22Rv1 (cell line): ENCODE measurements around the gene SCD.

ENCODE experiments used
- H3K27ac ChIP-seq: fragments of 450-650 bp; 2 replicates; pipeline ENCODE4 v1.5.1; 2017
- ZFX ChIP-seq: fragments of 450-650 bp; IDR thresholded peaks from 2 replicates; pipeline ENCODE4 v1.6.1; 2017; ENCODE audit warnings: antibody characterized with exemption, borderline replicate concordance
- TF ChIP-seq, protein P1 (sequence below): fragments of 450-650 bp; IDR thresholded peaks from 2 replicates; pipeline ENCODE4 v1.5.1; 2017; ENCODE audit warnings: mild to moderate bottlenecking

The SCD gene

GRCh38 chr10:100311298-100311697 lies 35.7 kb upstream of the SCD start:
- no peak for TF ChIP-seq ZFX
- TF ChIP-seq, protein P1, sequence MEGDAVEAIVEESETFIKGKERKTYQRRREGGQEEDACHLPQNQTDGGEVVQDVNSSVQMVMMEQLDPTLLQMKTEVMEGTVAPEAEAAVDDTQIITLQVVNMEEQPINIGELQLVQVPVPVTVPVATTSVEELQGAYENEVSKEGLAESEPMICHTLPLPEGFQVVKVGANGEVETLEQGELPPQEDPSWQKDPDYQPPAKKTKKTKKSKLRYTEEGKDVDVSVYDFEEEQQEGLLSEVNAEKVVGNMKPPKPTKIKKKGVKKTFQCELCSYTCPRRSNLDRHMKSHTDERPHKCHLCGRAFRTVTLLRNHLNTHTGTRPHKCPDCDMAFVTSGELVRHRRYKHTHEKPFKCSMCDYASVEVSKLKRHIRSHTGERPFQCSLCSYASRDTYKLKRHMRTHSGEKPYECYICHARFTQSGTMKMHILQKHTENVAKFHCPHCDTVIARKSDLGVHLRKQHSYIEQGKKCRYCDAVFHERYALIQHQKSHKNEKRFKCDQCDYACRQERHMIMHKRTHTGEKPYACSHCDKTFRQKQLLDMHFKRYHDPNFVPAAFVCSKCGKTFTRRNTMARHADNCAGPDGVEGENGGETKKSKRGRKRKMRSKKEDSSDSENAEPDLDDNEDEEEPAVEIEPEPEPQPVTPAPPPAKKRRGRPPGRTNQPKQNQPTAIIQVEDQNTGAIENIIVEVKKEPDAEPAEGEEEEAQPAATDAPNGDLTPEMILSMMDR: no peak

DNA sequence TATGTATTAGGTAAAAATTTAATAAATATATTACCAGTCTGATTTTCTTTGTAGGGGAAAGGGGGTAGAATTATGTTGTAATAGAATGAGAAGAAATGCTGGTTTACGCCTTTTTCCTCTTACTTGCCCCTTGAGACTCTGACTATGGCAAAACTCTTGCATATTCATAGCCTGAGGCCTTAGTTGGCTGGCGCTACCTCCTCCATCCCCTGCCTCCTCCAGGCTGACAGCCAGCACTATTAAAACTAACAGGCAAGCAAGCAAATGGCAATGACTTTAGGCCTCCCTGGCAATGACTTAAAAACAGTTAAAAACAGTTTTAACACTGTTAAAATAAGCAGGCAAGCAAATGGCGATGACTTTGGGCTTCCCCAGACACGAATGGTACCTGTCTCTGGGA lies 31.4 kb upstream of the SCD start:
- TF ChIP-seq, protein P1: no peak
- no peak for TF ChIP-seq ZFX
- no peak overlapping the region for H3K27ac ChIP-seq

More at GRCh38 chr10:100311298-100311697, 35.7 kb upstream of the SCD start:
- no peak overlapping the region for H3K27ac ChIP-seq

DNA sequence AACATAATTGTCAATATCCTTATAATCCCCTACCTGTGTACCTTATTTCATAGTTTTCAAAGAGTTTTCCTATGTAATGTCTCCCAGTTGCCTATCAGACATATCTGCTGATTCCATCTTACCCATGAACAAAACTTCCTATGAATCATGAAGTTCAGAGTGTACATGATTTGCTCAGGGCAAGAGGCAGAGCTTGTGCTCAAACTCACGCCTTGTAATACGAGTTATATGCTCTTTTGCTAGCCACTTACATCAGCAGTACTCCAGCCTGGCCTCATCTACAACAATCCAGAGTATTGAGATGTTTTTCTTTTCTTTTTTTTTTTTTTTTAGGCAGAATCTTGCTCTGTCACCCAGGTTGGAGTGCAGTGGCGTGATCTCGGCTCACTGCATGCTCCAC lies 28.8 kb upstream of the SCD start:
- TF ChIP-seq, protein P1: no peak
- no peak for TF ChIP-seq ZFX
- H3K27ac ChIP-seq: no peak overlapping the region

DNA sequence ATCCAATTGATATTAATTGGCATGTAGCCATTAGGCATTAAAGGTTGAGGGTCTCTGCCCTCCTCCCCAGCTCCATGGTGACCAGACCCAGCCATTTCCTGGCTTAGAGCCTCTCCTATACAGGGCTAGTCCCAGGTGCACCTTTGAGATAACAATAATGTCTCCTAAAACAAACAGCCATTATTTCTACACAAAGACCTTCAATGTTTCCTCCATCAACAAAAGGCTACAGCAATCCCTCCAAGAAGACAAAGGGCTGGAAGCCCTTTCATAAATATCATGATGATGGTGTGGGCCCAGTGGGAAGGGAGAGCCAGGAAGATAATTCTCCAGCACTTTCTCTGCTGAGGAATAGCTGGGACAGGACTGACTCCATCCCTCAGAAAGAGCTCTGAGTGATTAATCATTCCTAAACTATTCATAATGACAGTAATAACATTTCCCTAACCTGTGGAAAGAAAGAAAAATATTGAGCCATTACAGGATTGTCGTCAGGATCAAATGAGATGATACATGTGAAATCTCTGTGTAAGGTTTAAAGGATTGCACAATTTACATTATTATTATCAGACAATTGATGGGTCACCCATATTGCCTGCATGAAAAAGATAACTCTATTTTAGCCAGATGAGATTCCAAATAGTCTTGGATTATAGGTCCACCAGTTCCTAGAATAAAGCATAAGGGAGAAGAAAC lies 27.2 kb upstream of the SCD start:
- no peak overlapping the region for H3K27ac ChIP-seq
- TF ChIP-seq, protein P1: no peak
- TF ChIP-seq ZFX: no peak

DNA sequence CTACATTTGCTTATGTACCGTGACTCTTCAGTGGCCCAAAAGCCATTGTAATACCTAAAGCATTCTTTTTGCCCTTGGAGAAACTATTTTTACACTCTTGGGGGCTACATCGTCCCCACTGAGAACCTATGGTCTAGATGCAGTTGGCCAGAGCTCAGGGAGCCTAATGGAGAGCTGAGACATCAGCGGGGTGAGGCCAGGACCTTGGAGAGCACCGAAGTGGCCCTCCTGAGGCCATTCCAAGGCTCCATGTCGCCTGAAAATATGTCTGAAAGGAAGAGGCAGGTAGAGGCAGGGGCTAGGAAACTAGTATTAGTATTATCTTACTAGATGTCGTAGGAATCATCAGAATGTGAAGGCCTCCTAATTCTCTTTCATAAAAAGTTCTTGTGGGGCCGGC lies 21.9 kb upstream of the SCD start:
- TF ChIP-seq, protein P1: no peak
- TF ChIP-seq ZFX: no peak
- H3K27ac ChIP-seq: no peak overlapping the region

DNA sequence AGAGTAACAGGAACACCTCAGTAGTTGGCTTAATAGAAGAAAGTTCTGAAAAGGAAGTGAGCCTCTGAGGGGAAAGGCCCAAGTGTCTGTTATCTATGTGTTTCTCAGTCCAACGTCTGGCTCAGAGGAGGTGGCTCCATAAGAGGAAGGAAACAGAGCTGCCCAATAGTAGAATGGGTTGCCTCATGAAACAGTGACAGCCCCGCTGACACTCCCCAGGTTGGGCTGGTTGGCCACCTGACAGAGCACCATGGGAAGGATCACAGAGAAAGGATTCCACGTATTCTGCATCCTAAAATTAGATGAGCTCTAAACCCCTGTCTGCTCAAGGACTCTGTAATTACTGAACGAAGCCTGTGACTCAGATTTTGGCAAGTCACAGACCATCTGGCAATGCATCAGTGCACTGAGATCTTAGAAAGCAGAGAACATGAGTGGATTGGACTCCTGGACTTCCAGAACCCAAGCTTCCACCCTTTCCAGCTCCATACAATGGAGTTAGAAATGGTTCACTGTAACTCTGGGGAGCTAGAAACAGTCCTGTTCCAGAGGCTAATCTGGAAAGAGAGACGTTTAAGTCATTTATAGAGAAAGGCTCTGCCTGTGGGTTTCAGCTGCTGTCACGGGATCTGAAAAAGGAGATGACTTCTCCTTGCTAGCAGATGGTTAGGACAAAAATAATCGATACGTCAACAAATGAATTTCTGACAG lies 19.9 kb upstream of the SCD start:
- H3K27ac ChIP-seq: no peak overlapping the region
- TF ChIP-seq, protein P1: no peak
- no peak for TF ChIP-seq ZFX

DNA sequence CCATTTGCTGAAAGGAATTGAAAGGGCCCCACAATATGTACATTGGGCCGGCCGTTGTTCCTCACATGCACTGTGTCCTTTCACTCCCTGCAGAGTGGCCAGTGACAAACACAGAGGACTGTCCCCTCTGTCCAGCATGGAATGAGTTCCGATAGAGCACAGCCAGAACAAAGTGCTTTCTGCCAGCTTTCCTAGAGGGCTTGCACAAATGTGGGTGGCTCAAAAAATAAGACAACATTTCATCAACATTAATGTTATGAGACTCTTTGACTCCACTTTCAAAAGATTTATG lies 19.4 kb upstream of the SCD start:
- TF ChIP-seq, protein P1: no peak
- TF ChIP-seq ZFX: no peak
- no peak overlapping the region for H3K27ac ChIP-seq
